Gastrocnemius medialis (tissue), 4 donors: ENCODE measurements around the gene ATP10A.

Experiments used
- POLR2A ChIP-seq, 2 donors: fragments of 450-650 bp; IDR thresholded peaks; one replicate each; pipeline ENCODE4 v1.6.1; 2017; ENCODE audit warnings: antibody characterized with exemption in 2 of 2, mild to moderate bottlenecking in 2 of 2, moderate library complexity in 2 of 2
- TF ChIP-seq, protein P1 (sequence below), 5 experiments: fragments of 450-650 bp in 3 of 5; fragments of 200-600 bp in 2 of 5; sonication (generic) in 2 of 5; IDR thresholded peaks in 4 of 5; conservative IDR thresholded peaks in 1 of 5; 1 replicate in 4 of 5; 2 replicates in 1 of 5; pipeline ENCODE4 v1.5.1; 2016 to 2019; ENCODE audit warnings: antibody characterized with exemption in 5 of 5, mild to moderate bottlenecking in 3 of 5, moderate library complexity in 3 of 5

DNA sequence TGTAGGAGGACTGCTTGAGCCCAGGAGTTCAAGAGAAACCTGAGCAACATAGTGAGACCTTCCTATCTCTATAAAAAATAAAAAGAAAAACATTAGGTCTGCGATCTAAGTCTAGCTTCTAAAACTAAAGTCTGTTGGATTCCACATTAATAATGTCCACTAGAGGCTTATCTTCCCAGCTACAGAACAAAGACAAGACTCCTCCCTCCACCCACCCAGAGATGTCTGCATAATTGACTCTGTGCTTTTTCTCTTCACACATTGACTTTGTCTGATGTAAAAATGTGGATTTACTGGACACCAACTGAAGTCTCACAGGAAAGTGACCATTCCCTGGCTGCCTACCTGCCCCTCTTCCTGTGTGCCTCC, 91.8 kb downstream of the ATP10A start:
- TF ChIP-seq, protein P1, sequence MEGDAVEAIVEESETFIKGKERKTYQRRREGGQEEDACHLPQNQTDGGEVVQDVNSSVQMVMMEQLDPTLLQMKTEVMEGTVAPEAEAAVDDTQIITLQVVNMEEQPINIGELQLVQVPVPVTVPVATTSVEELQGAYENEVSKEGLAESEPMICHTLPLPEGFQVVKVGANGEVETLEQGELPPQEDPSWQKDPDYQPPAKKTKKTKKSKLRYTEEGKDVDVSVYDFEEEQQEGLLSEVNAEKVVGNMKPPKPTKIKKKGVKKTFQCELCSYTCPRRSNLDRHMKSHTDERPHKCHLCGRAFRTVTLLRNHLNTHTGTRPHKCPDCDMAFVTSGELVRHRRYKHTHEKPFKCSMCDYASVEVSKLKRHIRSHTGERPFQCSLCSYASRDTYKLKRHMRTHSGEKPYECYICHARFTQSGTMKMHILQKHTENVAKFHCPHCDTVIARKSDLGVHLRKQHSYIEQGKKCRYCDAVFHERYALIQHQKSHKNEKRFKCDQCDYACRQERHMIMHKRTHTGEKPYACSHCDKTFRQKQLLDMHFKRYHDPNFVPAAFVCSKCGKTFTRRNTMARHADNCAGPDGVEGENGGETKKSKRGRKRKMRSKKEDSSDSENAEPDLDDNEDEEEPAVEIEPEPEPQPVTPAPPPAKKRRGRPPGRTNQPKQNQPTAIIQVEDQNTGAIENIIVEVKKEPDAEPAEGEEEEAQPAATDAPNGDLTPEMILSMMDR (IDR thresholded peaks at IDR 0.05 in 4 of 5, conservative IDR thresholded peaks at IDR 0.05 in 1 of 5), result no peak
- TF ChIP-seq POLR2A (IDR thresholded peaks at IDR 0.05), result no peak
